Parathyroid adenoma (tissue), 2 donors: ENCODE results near the gene DDX1.

Experiments used
- H2AFZ ChIP-seq: fragments of 300-600 bp; sonication (generic); one replicate; pipeline ENCODE4 v1.7.0; 2017; ENCODE audit warnings: antibody characterized with exemption, mild to moderate bottlenecking
- H3K27ac ChIP-seq: fragments of 300-600 bp; sonication (generic); one replicate; pipeline ENCODE4 v1.7.0; 2017
- H3K27me3 ChIP-seq: fragments of 300-600 bp; sonication (generic); one replicate; pipeline ENCODE4 v1.7.0; 2017; ENCODE audit warnings: low read length; ENCODE audit not compliant: control insufficient read depth, insufficient read depth
- H3K36me3 ChIP-seq: fragments of 300-600 bp; sonication (generic); one replicate; pipeline ENCODE4 v1.7.0; 2017; ENCODE audit warnings: low read length; ENCODE audit not compliant: control insufficient read depth, insufficient read depth
- H3K4me1 ChIP-seq: fragments of 300-600 bp; sonication (generic); one replicate; pipeline ENCODE4 v1.7.0; 2017; ENCODE audit warnings: control low read depth
- H3K4me2 ChIP-seq: fragments of 300-600 bp; sonication (generic); one replicate; pipeline ENCODE4 v1.7.0; 2017; ENCODE audit warnings: low read length
- H3K4me3 ChIP-seq: fragments of 300-600 bp; sonication (generic); one replicate; pipeline ENCODE4 v1.7.0; 2017; ENCODE audit warnings: low read depth, low read length
- H3K79me2 ChIP-seq: fragments of 300-600 bp; sonication (generic); one replicate; pipeline ENCODE4 v1.7.0; 2017; ENCODE audit warnings: control low read depth
- H3K9ac ChIP-seq: fragments of 300-600 bp; sonication (generic); one replicate; pipeline ENCODE4 v1.7.0; 2017; ENCODE audit warnings: mild to moderate bottlenecking
- H3K9me3 ChIP-seq: fragments of 300-600 bp; sonication (generic); one replicate; pipeline ENCODE4 v1.7.0; 2017; ENCODE audit warnings: low read length; ENCODE audit not compliant: control insufficient read depth
- CTCF ChIP-seq: fragments of 300-600 bp; sonication (generic); IDR thresholded peaks from one replicate; pipeline ENCODE4 v1.7.0; 2017; ENCODE audit warnings: antibody characterized with exemption, mild to moderate bottlenecking
- donor health status: primary hyperparathyroidism.

DDX1 gene

GRCh38 chr2:15665943-15666460 lies 74.3 kb downstream of the DDX1 start:
- Histone ChIP-seq H3K79me2 (peaks cover 2% of the 10 kb centered on the region), H3K9me3 (no peaks in the 10 kb centered on the region), H3K4me2 (no peak overlapping the region), H3K4me3 (no peak overlapping the region), H3K4me1 (no peaks in the 10 kb centered on the region), H3K36me3 (no peaks in the 10 kb centered on the region), H3K9ac (no peak overlapping the region), H2AFZ (no peak overlapping the region), H3K27me3 (no peaks in the 10 kb centered on the region), H3K27ac (no peak overlapping the region)
- no peak for TF ChIP-seq CTCF

- Histone ChIP-seq H3K9ac (no peak overlapping the region), H3K4me3 (no peak overlapping the region), H3K27me3 (no peaks in the 10 kb centered on the region), H3K4me2 (no peak overlapping the region), H3K79me2 (peaks cover 2% of the 10 kb centered on the region), H3K9me3 (no peaks in the 10 kb centered on the region), H3K36me3 (no peaks in the 10 kb centered on the region), H2AFZ (no peak overlapping the region), H3K4me1 (no peaks in the 10 kb centered on the region), H3K27ac (no peak overlapping the region)
- no peak for TF ChIP-seq CTCF
These were observed 75.5 kb downstream of the DDX1 start for GRCh38 chr2:15666861-15667808.

GRCh38 chr2:15667809-15668556 lies 76.3 kb downstream of the DDX1 start:
- no peak for TF ChIP-seq CTCF
- no peak overlapping the region for H3K4me2 ChIP-seq

GRCh38 chr2:15668611-15669305 lies 77.1 kb downstream of the DDX1 start:
- Histone ChIP-seq H2AFZ (no peak overlapping the region), H3K9ac (no peak overlapping the region), H3K4me1 (no peaks in the 10 kb centered on the region), H3K27me3 (no peaks in the 10 kb centered on the region), H3K27ac (peak overlapping the region; percentile 32), H3K79me2 (no peaks in the 10 kb centered on the region), H3K4me3 (no peak overlapping the region), H3K9me3 (no peaks in the 10 kb centered on the region), H3K4me2 (no peak overlapping the region), H3K36me3 (no peaks in the 10 kb centered on the region)
- no peak for TF ChIP-seq CTCF

More at GRCh38 chr2:15667809-15668556, 76.3 kb downstream of the DDX1 start:
- Histone ChIP-seq H3K4me3 (no peak overlapping the region), H3K9me3 (no peaks in the 10 kb centered on the region), H2AFZ (no peak overlapping the region), H3K79me2 (peaks cover 2% of the 10 kb centered on the region), H3K36me3 (no peaks in the 10 kb centered on the region), H3K4me1 (no peaks in the 10 kb centered on the region), H3K9ac (no peak overlapping the region), H3K27me3 (no peaks in the 10 kb centered on the region), H3K27ac (no peak overlapping the region)
